Hepatocyte (in vitro differentiated cells): ENCODE results near the gene LPP. TPM values are rescaled to one million over a fixed set of nuclear protein-coding genes. Genes with fewer than 3 reads are reported as not detected.

Source experiments
- DNase-seq: peaks from one replicate; pipeline ENCODE4 v3.0.0-alpha.2; 2016; ENCODE audit warnings: low spot score
- H2AFZ ChIP-seq: fragments of 200-600 bp; sonication (generic); 2 replicates; pipeline ENCODE4 v1.6.0; 2016; ENCODE audit warnings: antibody characterized with exemption, mild to moderate bottlenecking
- H3K27ac ChIP-seq: fragments of 200-600 bp; sonication (generic); 2 replicates; pipeline ENCODE4 v1.5.1; 2016; ENCODE audit warnings: mild to moderate bottlenecking
- H3K27me3 ChIP-seq: fragments of 200-600 bp; sonication (generic); 2 replicates; pipeline ENCODE4 v1.6.1; 2016
- H3K36me3 ChIP-seq: fragments of 200-600 bp; sonication (generic); replicated peaks from 2 replicates; pipeline ENCODE4 v1.5.1; 2016; ENCODE audit warnings: low read depth; ENCODE audit not compliant: insufficient read depth
- H3K4me1 ChIP-seq: fragments of 200-600 bp; sonication (generic); 2 replicates; pipeline ENCODE4 v1.5.1; 2016; ENCODE audit warnings: mild to moderate bottlenecking, moderate library complexity; ENCODE audit not compliant: insufficient read depth
- H3K4me2 ChIP-seq: fragments of 200-600 bp; sonication (generic); 2 replicates; pipeline ENCODE4 v1.6.0; 2016
- H3K4me3 ChIP-seq: fragments of 200-600 bp; sonication (generic); 2 replicates; pipeline ENCODE4 v1.5.1; 2016; ENCODE audit warnings: mild to moderate bottlenecking
- H3K79me2 ChIP-seq: fragments of 200-600 bp; sonication (generic); 2 replicates; pipeline ENCODE4 v1.6.0; 2017; ENCODE audit warnings: mild to moderate bottlenecking
- H3K9me2 ChIP-seq: fragments of 200-600 bp; sonication (generic); replicated peaks from 2 replicates; pipeline ENCODE4 v1.6.0; 2017; ENCODE audit warnings: mild to moderate bottlenecking; ENCODE audit not compliant: insufficient read depth
- H3K9me3 ChIP-seq: fragments of 200-600 bp; sonication (generic); 2 replicates; pipeline ENCODE4 v1.5.1; 2016; ENCODE audit warnings: low read depth, mild to moderate bottlenecking
- H4K20me1 ChIP-seq: fragments of 200-600 bp; sonication (generic); 2 replicates; pipeline ENCODE4 v1.6.0; 2016; ENCODE audit warnings: mild to moderate bottlenecking; ENCODE audit not compliant: insufficient read depth, poor library complexity, severe bottlenecking
- EZH2 ChIP-seq: fragments of 200-600 bp; sonication (generic); IDR thresholded peaks from 2 replicates; pipeline ENCODE4 v1.6.1; 2016; ENCODE audit warnings: antibody characterized with exemption, mild to moderate bottlenecking, borderline replicate concordance
- EZH2phosphoT487 ChIP-seq: fragments of 200-600 bp; sonication (generic); IDR thresholded peaks from one replicate; pipeline ENCODE4 v1.6.1; 2018; ENCODE audit warnings: antibody characterized with exemption, mild to moderate bottlenecking, low read depth, moderate library complexity; ENCODE audit not compliant: unreplicated experiment, severe bottlenecking
- WGBS: methylation state at CpG from one replicate; pipeline ENCODE4 v1.1.6; 2016; ENCODE audit warnings: low lambda C conversion rate; ENCODE audit errors: missing lambda C conversion rate; 5-methylcytosine and 5-hydroxymethylcytosine counted together
- polyA plus RNA-seq: library from polyadenylated mRNA; unstranded; fragments of >200 nt; fragmentation: Nextera tagmentation; extraction: Ambion mirVana; gene quantifications from 2 replicates; pipeline ENCODE4 v1.2.1, GENCODE V29; 2016
- total RNA-seq: library from RNA; depleted of rRNA; stranded (reverse); fragments of >200 nt; gene quantifications from 2 replicates; pipeline ENCODE4 v1.2.3, GENCODE V29; 2014
- TF ChIP-seq, protein P1 (sequence below): fragments of 200-600 bp; sonication (generic); IDR thresholded peaks from 2 replicates; pipeline ENCODE4 v1.5.1; 2016; ENCODE audit warnings: antibody characterized with exemption, mild to moderate bottlenecking; ENCODE audit not compliant: poor library complexity

Gene LPP
- total and polyA plus RNA-seq, 2 experiments from 2014 or later, result 53.2 to 73.8 TPM

DNA sequence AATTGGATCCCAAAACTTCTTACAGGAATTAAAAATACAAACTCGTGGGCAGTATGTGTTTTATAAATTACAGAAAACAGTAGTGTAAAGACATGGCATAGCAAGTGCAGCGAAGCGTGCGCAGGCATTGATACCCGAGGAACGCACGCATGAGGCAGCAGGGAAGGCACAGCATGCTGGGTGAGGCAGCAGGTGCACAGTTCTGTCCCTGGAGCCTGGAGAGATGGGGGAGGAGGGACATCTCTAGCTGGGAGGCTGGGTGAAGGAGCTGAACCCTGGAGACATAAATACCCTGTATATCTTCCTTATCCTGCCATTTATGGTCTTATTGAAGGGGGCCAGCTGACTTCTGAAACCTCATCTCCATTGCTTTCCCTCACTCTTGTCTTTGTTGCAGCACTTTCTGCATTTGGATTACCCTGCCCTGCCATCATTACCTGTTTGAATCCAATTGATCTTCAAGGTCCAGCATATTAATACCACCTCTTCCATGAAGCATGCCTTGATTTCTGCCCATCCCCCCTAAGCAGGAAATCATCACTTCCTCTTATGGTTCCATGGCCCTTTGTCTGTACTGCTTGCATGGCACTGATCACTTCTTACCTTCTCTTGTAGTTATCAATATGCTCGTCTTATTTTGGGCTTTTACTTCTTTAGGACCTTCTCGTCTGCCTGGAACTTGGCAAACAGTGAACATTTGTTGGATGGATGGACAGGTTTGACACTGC, 20.5 kb downstream of the LPP start:
- TF ChIP-seq EZH2, result no peak
- no peak for TF ChIP-seq EZH2phosphoT487
- TF ChIP-seq, protein P1, sequence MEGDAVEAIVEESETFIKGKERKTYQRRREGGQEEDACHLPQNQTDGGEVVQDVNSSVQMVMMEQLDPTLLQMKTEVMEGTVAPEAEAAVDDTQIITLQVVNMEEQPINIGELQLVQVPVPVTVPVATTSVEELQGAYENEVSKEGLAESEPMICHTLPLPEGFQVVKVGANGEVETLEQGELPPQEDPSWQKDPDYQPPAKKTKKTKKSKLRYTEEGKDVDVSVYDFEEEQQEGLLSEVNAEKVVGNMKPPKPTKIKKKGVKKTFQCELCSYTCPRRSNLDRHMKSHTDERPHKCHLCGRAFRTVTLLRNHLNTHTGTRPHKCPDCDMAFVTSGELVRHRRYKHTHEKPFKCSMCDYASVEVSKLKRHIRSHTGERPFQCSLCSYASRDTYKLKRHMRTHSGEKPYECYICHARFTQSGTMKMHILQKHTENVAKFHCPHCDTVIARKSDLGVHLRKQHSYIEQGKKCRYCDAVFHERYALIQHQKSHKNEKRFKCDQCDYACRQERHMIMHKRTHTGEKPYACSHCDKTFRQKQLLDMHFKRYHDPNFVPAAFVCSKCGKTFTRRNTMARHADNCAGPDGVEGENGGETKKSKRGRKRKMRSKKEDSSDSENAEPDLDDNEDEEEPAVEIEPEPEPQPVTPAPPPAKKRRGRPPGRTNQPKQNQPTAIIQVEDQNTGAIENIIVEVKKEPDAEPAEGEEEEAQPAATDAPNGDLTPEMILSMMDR, result no peak
- H3K4me2 ChIP-seq, result no peak overlapping the region
- H3K4me3 ChIP-seq, result no peak overlapping the region
- H3K27ac ChIP-seq, result no peak overlapping the region
- H3K79me2 ChIP-seq, result peaks cover 89% of the 10 kb centered on the region
- no peak overlapping the region for H2AFZ ChIP-seq
- H3K4me1 ChIP-seq, result peaks cover 44% of the 10 kb centered on the region
- H3K9me2 ChIP-seq, result no peaks in the 10 kb centered on the region
- H3K27me3 ChIP-seq, result no peaks in the 10 kb centered on the region
- H3K36me3 ChIP-seq, result no peaks in the 10 kb centered on the region
- WGBS, result 95% methylated on average over 9 of the region's 9 CpGs
- DNase-seq, result no peak
- no peaks in the 10 kb centered on the region for H3K9me3 ChIP-seq
- H4K20me1 ChIP-seq, result peaks cover 19% of the 10 kb centered on the region

DNA sequence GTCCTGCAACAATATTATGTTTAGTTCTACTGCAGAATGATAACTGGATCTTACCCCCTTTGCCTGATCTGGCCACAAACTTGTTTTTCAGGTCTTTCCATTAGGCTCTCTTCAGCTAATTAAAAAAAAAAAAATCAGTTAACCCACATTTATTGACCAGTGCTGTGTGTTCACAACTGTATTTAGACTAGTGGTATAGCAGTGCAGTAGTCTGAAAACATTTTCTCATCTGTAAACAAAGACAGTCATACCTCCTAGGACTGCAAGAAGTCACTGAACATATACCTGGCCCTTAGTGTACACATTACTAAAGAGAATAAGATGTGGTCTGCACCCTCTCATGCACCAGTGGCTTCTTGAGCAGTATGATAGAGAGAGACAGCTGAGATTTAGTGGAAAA, 22.5 kb downstream of the LPP start:
- peaks cover 95% of the 10 kb centered on the region for H3K79me2 ChIP-seq
- no peak overlapping the region for H3K27ac ChIP-seq
- no peaks in the 10 kb centered on the region for H3K9me2 ChIP-seq
- H2AFZ ChIP-seq, result no peak overlapping the region
- no peak overlapping the region for H3K4me3 ChIP-seq
- H3K27me3 ChIP-seq, result no peaks in the 10 kb centered on the region
- H4K20me1 ChIP-seq, result peaks cover 28% of the 10 kb centered on the region
- no peaks in the 10 kb centered on the region for H3K9me3 ChIP-seq
- TF ChIP-seq EZH2, result no peak
- TF ChIP-seq EZH2phosphoT487, result no peak
- TF ChIP-seq, protein P1, result no peak
- H3K4me1 ChIP-seq, result peaks cover 39% of the 10 kb centered on the region
- H3K4me2 ChIP-seq, result no peak overlapping the region
- H3K36me3 ChIP-seq, result no peaks in the 10 kb centered on the region
- no peak for DNase-seq

DNA sequence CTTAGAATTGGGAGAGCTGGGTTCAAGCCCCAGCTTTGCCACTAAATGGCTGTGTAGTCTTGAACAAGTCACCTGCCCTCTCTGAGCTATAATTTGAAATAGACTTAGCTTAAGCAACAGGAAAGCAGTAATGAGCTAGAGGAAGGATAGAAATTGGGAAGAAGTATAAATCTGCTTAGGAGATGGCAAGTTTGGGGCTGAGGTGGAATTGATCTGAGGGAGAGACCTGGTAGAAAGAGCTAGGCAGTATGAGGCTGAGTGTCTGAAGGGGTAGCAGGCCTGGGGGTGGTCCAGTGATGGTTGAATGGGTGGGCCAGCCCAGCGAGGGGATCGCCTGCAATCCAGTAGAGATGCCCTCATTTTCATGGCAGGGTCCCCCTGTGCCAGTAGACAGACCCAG, 22.9 kb downstream of the LPP start:
- TF ChIP-seq EZH2 (no peak), EZH2phosphoT487 (no peak)
- TF ChIP-seq, protein P1, result no peak
- H3K4me1 ChIP-seq, result peaks cover 35% of the 10 kb centered on the region
- no peaks in the 10 kb centered on the region for H3K27me3 ChIP-seq
- H3K27ac ChIP-seq, result no peak overlapping the region
- H3K4me3 ChIP-seq, result no peak overlapping the region
- no peaks in the 10 kb centered on the region for H3K9me2 ChIP-seq
- no peak overlapping the region for H2AFZ ChIP-seq
- DNase-seq, result no peak
- 92% methylated on average over 2 of the region's 2 CpGs for whole genome bisulfite sequencing
- no peak overlapping the region for H3K4me2 ChIP-seq
- peaks cover 95% of the 10 kb centered on the region for H3K79me2 ChIP-seq
- H4K20me1 ChIP-seq, result peaks cover 29% of the 10 kb centered on the region
- no peaks in the 10 kb centered on the region for H3K9me3 ChIP-seq
- no peaks in the 10 kb centered on the region for H3K36me3 ChIP-seq

DNA sequence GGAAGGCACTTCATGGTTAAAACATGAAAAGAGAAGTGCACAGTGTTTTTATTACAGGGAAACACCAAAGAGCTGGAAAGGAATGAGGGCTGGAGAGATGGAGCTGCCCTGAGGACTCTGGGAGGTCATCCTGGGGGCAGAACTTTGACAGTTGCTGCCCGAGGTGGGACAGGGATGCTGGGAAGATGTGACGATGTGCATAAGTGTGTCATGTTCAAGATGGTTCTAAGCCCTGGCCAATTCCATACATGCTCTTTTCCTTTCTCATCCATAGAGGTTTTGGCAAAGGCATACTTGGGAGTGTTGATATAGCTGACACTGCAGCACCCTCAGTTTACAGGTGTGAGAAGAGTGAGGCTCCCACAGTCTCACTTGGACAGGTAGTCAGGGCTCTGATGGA, 23.8 kb downstream of the LPP start:
- TF ChIP-seq EZH2phosphoT487 (no peak), EZH2 (no peak)
- TF ChIP-seq, protein P1, result no peak
- no peak overlapping the region for H3K4me3 ChIP-seq
- H3K27ac ChIP-seq, result peak overlapping the region; percentile 64
- no peak overlapping the region for H2AFZ ChIP-seq
- H3K9me3 ChIP-seq, result no peaks in the 10 kb centered on the region
- H4K20me1 ChIP-seq, result peaks cover 33% of the 10 kb centered on the region
- H3K4me1 ChIP-seq, result peaks cover 32% of the 10 kb centered on the region
- H3K36me3 ChIP-seq, result no peaks in the 10 kb centered on the region
- H3K9me2 ChIP-seq, result no peaks in the 10 kb centered on the region
- H3K4me2 ChIP-seq, result no peak overlapping the region
- H3K79me2 ChIP-seq, result peaks cover 95% of the 10 kb centered on the region
- no peak for DNase-seq
- WGBS, result 85% methylated on average over 2 of the region's 2 CpGs
- H3K27me3 ChIP-seq, result no peaks in the 10 kb centered on the region
